HG02610 (cell line): Measurements from ENCODE around the gene DIAPH3.

Source experiments
- ATAC-seq: cut with Tn5 transposase; IDR thresholded peaks from one replicate; pipeline ENCODE4 v1.9.1; 2021; ENCODE audit warnings: mild to moderate bottlenecking, moderate library complexity; ENCODE audit not compliant: unreplicated experiment

Gene DIAPH3

DNA sequence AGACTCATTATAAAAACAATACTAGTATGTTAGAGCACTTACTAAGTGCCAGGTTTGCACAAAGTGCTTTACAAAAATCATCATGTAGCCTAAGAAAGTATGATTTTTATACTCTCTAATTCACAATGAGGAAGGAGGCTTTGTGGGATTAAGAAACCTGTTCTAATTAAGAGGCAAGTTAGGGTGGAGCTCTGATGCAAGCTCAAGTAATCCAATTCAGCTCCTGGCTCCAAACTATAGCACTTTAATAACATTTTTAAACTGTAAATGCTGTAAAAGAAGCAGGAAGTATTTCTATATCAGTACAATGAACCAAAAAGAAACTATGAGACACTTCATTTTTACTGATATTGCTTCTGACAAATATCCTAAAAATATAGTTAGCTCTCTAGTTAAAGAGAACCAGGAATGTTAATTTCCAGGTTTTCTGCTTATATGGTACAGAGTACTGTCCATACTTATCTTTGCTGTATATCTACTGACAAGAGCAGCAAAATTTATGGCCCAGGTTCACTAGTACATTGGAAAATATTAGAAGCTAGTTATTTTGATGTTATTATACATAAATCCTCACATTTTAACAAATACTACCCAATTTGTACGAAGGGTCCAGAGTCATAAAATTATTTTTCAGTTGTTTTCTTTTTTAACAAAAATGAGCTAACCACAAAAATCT is 482.0 kb downstream of the DIAPH3 start:
- no peak for ATAC-seq

DNA sequence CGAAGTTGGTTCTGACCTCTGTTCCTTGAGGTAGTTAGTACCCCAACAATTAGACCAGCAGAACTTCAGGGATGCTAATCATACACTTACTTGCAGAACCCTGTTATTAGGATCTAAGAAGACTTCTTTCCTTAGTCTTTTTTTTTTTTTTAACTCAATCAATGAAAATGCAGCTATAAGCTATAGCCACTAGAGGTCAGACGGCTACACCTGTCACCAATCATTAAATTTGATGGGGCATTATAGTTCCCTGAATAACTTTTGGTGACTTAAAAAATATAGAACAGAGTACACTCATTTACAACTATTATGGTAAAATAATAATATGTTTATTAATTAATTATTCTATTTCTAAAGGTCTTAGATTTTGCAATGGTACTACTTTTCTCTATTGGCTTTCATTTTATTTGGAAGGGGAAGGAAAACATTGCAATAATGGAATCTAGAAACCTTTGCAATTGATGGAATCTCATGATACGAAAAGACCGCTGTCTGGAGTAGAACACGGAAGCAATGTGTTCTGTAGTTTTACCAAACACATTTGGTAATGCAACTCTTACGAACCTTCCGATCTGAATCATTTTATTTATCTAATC is 483.2 kb downstream of the DIAPH3 start:
- ATAC-seq = no peak

DNA sequence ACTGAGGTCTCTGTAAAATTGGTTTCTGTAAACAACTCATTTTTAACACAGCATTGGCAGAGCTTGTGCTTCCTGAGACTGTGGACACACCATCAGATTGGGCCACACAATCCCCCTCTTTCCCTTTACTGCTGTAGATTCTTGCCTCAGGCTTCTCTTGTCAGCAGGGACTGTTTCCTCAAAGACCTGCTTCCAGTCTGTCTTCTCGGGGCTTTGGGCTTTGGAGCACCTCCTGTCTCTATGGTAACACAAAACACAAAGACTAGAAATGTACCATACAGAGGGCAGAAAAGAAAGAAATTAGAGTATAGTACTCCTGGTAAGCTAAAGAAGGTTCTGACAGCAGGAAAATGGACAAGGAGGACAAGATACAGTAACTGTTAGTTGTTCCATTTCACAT is 484.5 kb downstream of the DIAPH3 start:
- no peak for ATAC-seq

DNA sequence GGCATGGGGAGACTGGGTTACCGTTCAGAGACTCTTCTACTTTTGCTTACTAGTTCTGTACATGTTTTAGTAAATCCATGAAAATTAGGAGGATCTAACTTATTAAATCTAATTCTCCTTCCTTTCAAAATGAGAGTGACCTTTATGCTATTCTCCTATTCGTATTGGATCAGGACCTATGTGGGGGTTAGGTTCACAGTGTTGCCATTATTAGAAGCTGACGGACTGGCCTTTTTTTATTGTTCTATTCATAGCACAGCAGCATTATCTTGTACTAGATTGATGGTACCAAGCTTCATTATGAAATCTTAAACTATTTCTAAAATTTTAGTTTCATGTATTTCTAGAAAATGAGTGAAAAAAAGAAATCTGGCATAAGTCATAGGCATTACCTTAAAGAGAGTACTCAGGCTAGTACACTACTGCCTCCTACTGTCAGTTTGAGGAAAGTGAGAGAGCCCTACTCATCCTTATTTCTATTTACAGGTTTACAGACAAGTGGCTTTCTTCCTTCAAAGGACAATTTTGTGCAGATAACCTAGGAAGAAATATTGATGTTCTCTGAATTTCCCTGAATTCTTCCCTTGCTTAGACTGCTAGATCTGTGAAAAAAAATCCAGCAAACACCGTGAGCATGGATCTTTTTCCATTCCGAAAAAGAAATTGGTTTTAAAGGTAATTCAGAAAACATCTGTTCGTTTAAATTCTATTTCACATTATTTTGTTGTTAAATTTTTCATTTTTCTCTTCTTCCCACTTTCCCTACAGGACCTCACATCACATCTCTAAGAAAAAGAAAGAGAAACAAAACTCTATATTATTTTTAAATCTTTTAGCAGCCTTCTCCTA is 485.5 kb downstream of the DIAPH3 start:
- peak; percentile 69 for ATAC-seq

DNA sequence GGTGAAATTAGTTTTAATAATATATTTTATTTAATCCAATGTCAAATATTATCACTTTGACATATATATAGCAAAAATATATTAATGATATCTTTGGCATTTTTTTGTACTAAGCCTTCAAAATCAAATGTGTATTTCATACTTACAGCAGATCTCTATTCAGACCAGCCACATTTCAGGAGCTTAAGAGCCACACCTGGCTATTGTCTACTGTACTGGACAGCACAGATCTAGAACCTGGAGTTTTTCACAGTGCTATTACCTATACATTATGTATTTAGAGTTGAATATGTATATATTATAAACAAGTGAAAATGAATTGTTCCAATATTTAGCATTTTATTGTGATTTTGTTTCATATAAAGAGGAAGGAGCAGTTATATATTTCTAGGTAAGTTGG is 486.3 kb downstream of the DIAPH3 start:
- no peak for ATAC-seq

DNA sequence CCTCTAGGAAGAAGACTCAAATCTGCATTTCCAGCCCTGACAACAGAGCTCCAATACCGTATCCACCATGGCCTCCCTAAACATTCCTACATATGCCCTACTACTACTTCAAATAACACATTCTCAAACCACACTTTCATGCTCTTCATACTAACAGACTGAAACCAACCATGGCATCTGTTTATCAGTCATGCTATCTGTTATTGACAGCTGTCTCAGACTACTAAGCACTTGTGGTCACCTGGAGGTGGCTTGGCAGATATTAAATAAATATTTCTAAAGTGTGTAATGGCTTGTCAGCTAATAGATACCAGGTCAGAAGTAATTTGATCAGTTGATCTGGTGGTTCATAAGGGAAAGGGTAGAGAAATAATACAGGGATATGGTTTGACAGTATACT is 489.1 kb downstream of the DIAPH3 start:
- ATAC-seq = peak; percentile 49

DNA sequence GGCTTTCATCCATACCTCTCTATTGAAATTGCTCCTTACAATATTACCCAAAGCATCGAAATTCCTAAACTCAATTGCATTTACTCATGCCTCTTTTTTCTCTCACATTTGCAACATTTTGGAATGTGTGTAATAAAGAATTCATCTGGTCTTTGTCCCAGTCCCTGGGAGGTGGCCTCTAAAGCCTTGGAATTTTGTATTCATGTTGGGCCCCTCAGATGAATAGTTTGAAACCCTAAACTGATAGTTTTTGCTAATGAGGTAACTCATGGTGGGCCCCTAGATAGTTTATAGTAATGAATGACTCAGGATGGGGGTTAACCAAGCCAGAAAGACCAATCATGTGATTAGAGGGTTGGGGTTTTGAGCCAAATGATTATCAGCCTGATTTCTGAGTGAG is 490.4 kb downstream of the DIAPH3 start:
- no peak for ATAC-seq

DNA sequence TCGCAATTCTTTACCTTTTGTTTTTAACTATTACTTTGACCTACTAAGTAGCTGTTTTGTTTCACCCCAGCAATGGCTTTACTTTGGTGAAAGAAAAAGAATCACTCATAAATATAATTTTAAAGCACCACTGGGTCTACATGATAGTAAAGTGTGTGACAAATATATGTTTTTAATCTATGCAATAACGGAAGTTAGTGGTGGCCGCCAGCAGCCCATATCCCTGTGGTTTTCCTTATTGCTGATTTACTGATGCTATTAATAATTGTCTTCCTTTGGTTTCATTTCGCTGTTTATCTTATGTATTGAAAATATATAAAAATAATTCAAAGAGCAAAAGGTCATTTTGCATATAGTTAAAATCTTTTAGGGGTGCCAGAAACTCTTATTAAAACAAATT is 491.3 kb downstream of the DIAPH3 start:
- ATAC-seq = no peak

DNA sequence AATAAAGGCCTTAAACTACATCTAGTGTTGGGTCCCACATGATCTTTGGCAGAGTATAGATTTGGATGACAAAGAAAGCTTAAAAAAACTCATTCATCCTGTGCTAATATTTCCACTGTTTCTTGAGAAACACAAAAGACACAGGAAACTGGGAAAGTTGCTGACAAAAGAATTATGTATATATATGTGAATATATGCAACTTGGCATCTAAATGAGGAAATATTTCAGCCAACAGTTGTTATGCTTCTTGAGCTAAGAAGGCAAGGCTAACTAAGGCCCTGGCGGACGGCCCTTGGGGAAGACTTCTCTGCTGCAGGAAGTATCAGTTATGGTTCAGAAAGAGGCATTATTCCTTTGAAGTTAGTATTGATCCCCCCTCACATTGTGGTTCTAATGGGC is 491.8 kb downstream of the DIAPH3 start:
- no peak for ATAC-seq

DNA sequence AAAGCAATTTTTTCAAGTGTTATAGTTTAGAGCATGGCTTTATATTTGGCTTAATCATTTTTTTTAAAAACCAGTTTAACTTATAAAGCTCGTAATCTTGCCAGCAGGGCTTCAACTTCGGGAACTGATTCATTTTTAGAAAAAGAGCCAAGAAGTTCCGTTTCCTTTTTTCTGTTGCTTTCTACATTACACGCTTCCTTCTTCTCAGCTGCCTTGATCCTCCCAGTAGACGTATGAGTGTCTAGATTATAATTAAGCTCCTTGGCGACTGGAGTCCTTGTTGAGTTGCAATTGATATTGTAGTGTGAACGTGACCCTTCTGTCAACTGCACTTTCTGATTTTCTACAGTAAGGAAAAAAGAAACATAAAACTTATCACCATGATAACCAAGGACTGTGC is 497.2 kb downstream of the DIAPH3 start:
- no peak for ATAC-seq

DNA sequence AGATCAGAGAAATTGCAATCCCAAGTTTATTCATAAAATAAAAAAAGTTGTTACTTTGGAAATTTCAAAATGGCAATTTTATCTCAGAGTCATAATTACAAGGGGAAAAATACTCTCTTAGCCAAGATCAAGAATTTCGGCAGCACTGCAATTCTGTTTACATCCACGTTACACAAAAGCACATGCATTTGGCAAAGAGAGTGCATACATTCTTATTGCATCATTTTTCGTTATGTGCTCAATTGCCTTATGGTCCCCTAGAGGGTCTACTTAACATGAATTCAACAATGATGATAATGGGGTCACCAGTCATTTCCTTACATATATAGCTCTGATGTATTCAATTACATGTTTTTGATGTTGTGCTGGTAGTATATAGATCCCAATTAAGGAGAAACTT is 498.0 kb downstream of the DIAPH3 start:
- no peak for ATAC-seq

DNA sequence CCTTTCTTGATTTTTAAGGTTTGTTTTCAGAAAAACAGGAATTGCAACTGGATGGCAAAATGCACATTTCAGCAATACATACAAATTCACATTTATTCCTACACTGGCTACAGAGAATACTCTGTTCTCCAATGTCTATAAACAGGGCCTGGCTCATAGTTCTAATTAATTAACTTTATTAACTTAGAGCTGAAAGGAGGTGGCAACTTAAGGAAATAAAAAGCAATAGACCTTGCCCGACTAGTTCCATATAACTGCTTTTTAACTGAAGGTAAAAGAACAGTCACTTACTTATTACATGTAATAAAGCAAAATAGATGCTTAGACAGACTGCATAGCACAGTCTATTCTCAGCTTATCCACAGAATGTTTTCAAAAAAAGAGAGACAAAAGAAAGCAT is 498.5 kb downstream of the DIAPH3 start:
- no peak for ATAC-seq

DNA sequence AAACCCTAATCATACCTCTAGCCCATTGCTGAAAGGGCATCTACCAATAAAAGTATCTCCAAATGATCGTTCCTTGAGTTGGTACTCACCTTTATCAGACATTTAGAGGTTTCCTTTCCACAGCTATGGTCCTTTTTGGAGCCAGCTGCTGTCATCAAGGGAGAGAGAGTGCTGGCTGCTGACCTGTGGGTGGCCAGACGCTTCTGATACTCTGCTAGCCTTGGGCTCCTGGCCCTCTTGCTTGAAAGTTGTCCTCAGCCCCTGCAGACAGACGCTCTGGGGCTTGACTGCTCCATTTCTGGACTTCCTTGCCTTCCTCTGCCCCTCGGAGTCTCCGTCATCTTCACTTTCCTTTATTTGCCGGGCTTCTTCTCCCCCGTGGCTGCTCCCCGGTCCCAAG is 499.1 kb downstream of the DIAPH3 start:
- no peak for ATAC-seq

DNA sequence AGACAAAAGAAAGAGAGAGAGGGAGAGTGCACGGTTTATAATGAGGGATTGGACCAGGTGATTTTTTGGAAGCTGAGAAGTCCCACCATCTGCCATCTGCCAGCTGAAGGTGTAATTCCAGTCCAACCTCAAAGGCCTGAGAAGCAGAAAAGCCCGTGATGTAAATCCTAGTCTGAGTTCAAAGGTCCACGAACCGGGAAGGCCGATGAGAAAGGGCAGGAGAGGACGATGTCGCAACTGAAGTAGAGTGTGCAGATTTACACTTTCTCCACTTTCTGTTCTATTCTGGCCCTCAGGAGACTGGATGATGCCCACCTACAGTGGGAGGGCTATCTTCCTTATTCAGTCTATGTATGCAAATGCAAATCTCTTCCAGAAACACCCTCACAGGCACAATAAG is 500.0 kb downstream of the DIAPH3 start:
- no peak for ATAC-seq

DNA sequence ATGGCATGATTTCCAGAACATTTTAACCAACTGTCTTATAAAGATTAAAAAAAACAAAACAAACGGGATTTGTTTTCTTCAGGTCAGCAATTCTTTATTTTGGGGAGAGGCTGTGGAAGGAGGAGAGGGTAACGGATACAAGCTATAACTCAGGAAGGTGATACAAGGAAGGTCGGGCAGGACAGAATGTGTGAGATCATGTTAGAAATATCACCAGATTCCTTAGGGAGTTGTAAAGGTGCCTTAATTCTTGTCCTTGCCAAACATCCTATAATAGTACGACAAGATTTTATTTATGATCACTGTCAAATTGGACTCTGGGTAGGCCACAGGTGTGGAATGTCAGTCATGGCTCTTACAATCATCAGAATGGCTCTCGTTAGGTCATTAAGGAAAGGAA is 503.1 kb downstream of the DIAPH3 start:
- no peak for ATAC-seq

DNA sequence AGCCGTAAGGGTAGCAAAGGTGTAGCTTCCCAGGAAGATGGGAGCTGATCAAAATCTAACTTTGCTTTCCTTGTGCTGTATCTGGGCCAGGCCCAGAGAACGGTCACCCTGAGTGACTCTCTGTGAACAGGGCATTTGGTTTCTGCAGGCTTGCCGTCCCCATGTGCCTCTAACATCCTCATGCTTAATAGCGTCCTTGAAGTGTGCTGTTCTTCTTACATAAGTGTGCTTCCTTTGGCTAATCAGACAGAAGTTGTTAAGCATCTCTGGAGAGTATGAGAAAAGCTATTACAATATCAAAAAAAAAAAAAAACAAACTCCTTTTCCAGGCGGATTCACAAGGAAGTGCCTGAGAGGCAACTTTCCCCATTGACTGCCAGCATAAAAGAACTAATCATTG is 503.7 kb downstream of the DIAPH3 start:
- no peak for ATAC-seq

DNA sequence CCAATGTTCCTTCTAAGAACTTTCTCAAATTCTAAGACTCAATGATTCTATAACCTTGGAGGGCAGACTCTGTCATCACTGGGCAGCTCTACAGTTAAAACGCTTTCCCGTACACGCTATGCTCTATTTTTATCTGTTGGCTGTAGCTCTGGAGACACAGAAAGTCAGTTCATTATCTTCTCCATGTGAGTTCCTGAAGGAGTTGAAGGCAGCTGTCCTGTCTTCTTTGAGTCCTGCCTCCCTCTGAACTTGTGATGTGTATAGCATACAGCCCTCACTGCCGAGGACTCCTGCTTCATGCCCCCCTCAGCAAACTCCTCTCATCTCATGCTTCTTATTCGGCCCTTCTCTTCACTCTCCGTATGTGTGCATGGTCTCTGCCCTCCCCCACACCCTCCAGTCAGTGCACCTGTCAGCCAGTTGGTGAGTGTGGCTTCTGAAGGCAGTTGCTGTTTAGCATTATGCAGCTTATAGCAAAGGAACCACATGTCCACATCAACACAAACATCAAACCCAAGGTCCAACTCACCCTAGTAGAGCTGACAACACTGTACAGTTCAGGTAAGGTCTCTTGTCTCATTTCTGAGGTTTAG is 504.9 kb downstream of the DIAPH3 start:
- no peak for ATAC-seq

DNA sequence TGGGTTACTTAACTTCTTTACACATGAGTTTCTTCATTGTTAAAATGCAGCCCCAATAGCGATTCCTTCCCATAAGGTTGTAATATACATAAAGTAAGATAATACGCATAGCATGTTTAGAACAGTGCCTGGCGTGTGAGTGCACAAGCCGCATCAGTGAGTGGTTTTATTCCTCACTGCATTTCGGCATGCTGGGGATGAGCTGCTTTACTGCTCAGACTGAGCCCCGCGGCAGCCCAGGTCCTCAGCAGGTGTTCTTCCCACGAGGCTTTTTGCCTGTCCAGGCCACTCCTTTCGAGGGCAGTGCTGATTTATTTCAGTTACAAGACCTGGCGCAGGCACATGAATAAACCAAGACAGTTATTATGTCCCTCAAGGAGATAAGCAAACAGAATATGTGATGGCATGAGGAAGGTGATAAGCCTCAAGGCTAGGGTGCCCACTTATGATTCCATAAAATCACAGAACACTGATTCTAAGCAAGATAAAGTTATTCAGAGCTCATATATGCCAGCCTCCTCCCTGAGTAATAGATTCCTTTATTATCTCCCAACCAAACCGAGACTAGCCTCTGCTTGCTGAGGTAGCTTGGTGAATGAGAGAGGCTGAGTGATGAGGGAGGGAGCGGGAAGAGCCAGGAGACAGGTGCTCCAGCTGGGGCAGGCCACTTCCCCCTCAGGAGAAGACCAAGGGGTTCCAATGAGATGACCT is 505.5 kb downstream of the DIAPH3 start:
- no peak for ATAC-seq

DNA sequence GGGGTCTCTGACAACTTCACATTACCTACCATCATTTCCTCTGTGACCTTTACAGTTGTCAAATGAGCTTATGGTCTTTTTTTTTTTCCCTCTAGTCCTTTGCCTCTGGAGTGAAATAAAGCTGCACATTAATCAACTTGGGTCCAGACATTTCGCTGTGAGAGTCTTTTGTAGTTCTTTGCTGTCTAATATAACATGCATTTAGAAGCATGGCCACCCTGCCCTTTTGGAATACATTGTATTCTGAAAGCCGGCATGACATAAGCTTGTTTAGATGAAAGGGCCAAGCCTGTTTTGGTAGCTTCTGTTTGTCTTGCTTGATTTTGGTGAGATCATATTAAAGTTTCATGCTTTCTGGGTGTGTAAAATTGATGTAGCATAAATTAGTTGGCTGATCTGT is 509.8 kb downstream of the DIAPH3 start:
- no peak for ATAC-seq

DNA sequence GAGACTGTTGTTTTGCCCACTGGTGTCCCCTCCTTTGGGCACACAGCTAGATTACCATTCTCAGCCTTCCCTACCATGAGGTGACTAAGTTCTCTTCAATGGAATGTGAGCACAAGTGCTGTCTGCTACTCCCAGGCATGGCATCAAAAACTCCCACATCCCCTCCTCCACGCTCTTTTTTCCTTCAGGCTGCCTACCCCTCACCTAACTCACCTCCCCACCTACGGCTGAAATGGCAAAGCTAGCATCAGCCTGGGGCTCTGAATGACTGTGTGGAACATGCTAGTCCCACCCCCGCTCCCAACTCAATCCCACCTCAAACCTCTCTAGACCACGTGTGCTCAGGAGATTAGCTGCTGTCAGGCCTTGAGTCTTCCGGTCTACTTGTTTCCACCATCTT is 512.2 kb downstream of the DIAPH3 start:
- no peak for ATAC-seq
